Measurements from ENCODE around the gene EYA4. TPM values are rescaled to one million over a fixed set of nuclear protein-coding genes. Genes with fewer than 3 reads are reported as not detected.

Gene EYA4
- total RNA-seq, 2 donors from 2014 or later, result not detected

- H3K9me3 Mint-ChIP-seq, result no peaks in the 10 kb centered on the region
- H3K27ac Mint-ChIP-seq, result no peak overlapping the region
- H3K36me3 Mint-ChIP-seq (ENCODE audit: low read depth), result no peaks in the 10 kb centered on the region
- no peak overlapping the region for H3K4me3 Mint-ChIP-seq
- no peaks in the 10 kb centered on the region for H3K4me1 Mint-ChIP-seq
- no peak for ATAC-seq (replicated peaks)
- no peaks in the 10 kb centered on the region for H3K27me3 Mint-ChIP-seq
These were observed 158.3 kb downstream of the EYA4 start for GRCh38 chr6:133399426-133399825.

- H3K27me3 Mint-ChIP-seq, result no peaks in the 10 kb centered on the region
- H3K27ac Mint-ChIP-seq, result no peak overlapping the region
- no peaks in the 10 kb centered on the region for H3K9me3 Mint-ChIP-seq
- no peak for ATAC-seq (replicated peaks)
- H3K4me3 Mint-ChIP-seq, result no peak overlapping the region
- no peaks in the 10 kb centered on the region for H3K36me3 Mint-ChIP-seq (ENCODE audit: low read depth)
- H3K4me1 Mint-ChIP-seq, result no peaks in the 10 kb centered on the region
These were observed 163.0 kb downstream of the EYA4 start for GRCh38 chr6:133404151-133404550.

GRCh38 chr6:133404728-133405127 is 163.6 kb downstream of the EYA4 start:
- H3K9me3 Mint-ChIP-seq, result no peaks in the 10 kb centered on the region
- no peak for ATAC-seq (replicated peaks)

GRCh38 chr6:133407320-133408100 is 166.4 kb downstream of the EYA4 start:
- ATAC-seq (replicated peaks), result no peak
- Mint-ChIP-seq H3K4me3 (no peak overlapping the region), H3K27me3 (no peaks in the 10 kb centered on the region), H3K4me1 (no peaks in the 10 kb centered on the region), H3K27ac (no peak overlapping the region), H3K36me3 (ENCODE audit: low read depth) (no peaks in the 10 kb centered on the region), H3K9me3 (no peaks in the 10 kb centered on the region)

More at GRCh38 chr6:133404728-133405127, 163.6 kb downstream of the EYA4 start:
- no peak overlapping the region for H3K27ac Mint-ChIP-seq
- no peaks in the 10 kb centered on the region for H3K36me3 Mint-ChIP-seq (ENCODE audit: low read depth)
- H3K4me1 Mint-ChIP-seq, result no peaks in the 10 kb centered on the region
- H3K27me3 Mint-ChIP-seq, result no peaks in the 10 kb centered on the region
- H3K4me3 Mint-ChIP-seq, result no peak overlapping the region

GRCh38 chr6:133408132-133408531 is 167.0 kb downstream of the EYA4 start:
- H3K27ac Mint-ChIP-seq, result no peak overlapping the region
- H3K27me3 Mint-ChIP-seq, result no peaks in the 10 kb centered on the region
- H3K9me3 Mint-ChIP-seq, result no peaks in the 10 kb centered on the region
- H3K4me1 Mint-ChIP-seq, result no peaks in the 10 kb centered on the region
- H3K4me3 Mint-ChIP-seq, result no peak overlapping the region
- H3K36me3 Mint-ChIP-seq (ENCODE audit: low read depth), result no peaks in the 10 kb centered on the region
- ATAC-seq (replicated peaks), result no peak

GRCh38 chr6:133408543-133408942 is 167.4 kb downstream of the EYA4 start:
- ATAC-seq (replicated peaks), result no peak
- H3K27me3 Mint-ChIP-seq, result no peaks in the 10 kb centered on the region
- H3K4me1 Mint-ChIP-seq, result no peaks in the 10 kb centered on the region

GRCh38 chr6:133410638-133411435 is 169.7 kb downstream of the EYA4 start:
- H3K27ac Mint-ChIP-seq, result no peak overlapping the region
- no peaks in the 10 kb centered on the region for H3K9me3 Mint-ChIP-seq
- no peak for ATAC-seq (replicated peaks)
- no peaks in the 10 kb centered on the region for H3K4me1 Mint-ChIP-seq
- no peaks in the 10 kb centered on the region for H3K27me3 Mint-ChIP-seq
- no peaks in the 10 kb centered on the region for H3K36me3 Mint-ChIP-seq (ENCODE audit: low read depth)
- H3K4me3 Mint-ChIP-seq, result no peak overlapping the region

More at GRCh38 chr6:133408543-133408942, 167.4 kb downstream of the EYA4 start:
- no peak overlapping the region for H3K27ac Mint-ChIP-seq
- no peaks in the 10 kb centered on the region for H3K9me3 Mint-ChIP-seq
- H3K36me3 Mint-ChIP-seq (ENCODE audit: low read depth), result no peaks in the 10 kb centered on the region
- H3K4me3 Mint-ChIP-seq, result no peak overlapping the region

- Mint-ChIP-seq H3K27ac (no peak overlapping the region), H3K9me3 (no peaks in the 10 kb centered on the region), H3K4me3 (no peak overlapping the region), H3K27me3 (no peaks in the 10 kb centered on the region), H3K36me3 (ENCODE audit: low read depth) (no peaks in the 10 kb centered on the region), H3K4me1 (no peaks in the 10 kb centered on the region)
- ATAC-seq (replicated peaks), result no peak
These were observed 170.6 kb downstream of the EYA4 start for GRCh38 chr6:133411757-133412156.

GRCh38 chr6:133415262-133415661 is 174.1 kb downstream of the EYA4 start:
- Mint-ChIP-seq H3K9me3 (no peaks in the 10 kb centered on the region), H3K27ac (no peak overlapping the region), H3K4me3 (no peak overlapping the region), H3K36me3 (ENCODE audit: low read depth) (no peaks in the 10 kb centered on the region), H3K27me3 (no peaks in the 10 kb centered on the region), H3K4me1 (no peaks in the 10 kb centered on the region)
- ATAC-seq (replicated peaks), result no peak

GRCh38 chr6:133418108-133418507 is 177.0 kb downstream of the EYA4 start:
- no peak overlapping the region for H3K4me3 Mint-ChIP-seq

GRCh38 chr6:133423242-133423641 is 182.1 kb downstream of the EYA4 start:
- Mint-ChIP-seq H3K27ac (no peak overlapping the region), H3K4me1 (no peaks in the 10 kb centered on the region), H3K4me3 (no peak overlapping the region), H3K9me3 (no peaks in the 10 kb centered on the region), H3K36me3 (ENCODE audit: low read depth) (no peaks in the 10 kb centered on the region), H3K27me3 (no peaks in the 10 kb centered on the region)
- no peak for ATAC-seq (replicated peaks)

More at GRCh38 chr6:133418108-133418507, 177.0 kb downstream of the EYA4 start:
- Mint-ChIP-seq H3K9me3 (no peaks in the 10 kb centered on the region), H3K4me1 (no peaks in the 10 kb centered on the region), H3K27me3 (no peaks in the 10 kb centered on the region), H3K27ac (no peak overlapping the region), H3K36me3 (ENCODE audit: low read depth) (no peaks in the 10 kb centered on the region)
- no peak for ATAC-seq (replicated peaks)

- ATAC-seq (replicated peaks), result no peak
- Mint-ChIP-seq H3K9me3 (no peaks in the 10 kb centered on the region), H3K27ac (no peak overlapping the region), H3K36me3 (ENCODE audit: low read depth) (no peaks in the 10 kb centered on the region), H3K4me3 (no peak overlapping the region), H3K27me3 (peaks cover 3% of the 10 kb centered on the region), H3K4me1 (no peaks in the 10 kb centered on the region)
These were observed 183.2 kb downstream of the EYA4 start for GRCh38 chr6:133424359-133424758.

- Mint-ChIP-seq H3K36me3 (ENCODE audit: low read depth) (no peaks in the 10 kb centered on the region), H3K27me3 (peaks cover 4% of the 10 kb centered on the region), H3K4me1 (no peaks in the 10 kb centered on the region), H3K27ac (no peak overlapping the region), H3K4me3 (no peak overlapping the region), H3K9me3 (no peaks in the 10 kb centered on the region)
- ATAC-seq (replicated peaks), result no peak
These were observed 184.9 kb downstream of the EYA4 start for GRCh38 chr6:133426038-133426437.

GRCh38 chr6:133428295-133428694 is 187.1 kb downstream of the EYA4 start:
- no peaks in the 10 kb centered on the region for H3K9me3 Mint-ChIP-seq
- no peaks in the 10 kb centered on the region for H3K4me1 Mint-ChIP-seq
- no peaks in the 10 kb centered on the region for H3K36me3 Mint-ChIP-seq (ENCODE audit: low read depth)
- H3K27ac Mint-ChIP-seq, result no peak overlapping the region
- ATAC-seq (replicated peaks), result no peak
- H3K4me3 Mint-ChIP-seq, result no peak overlapping the region
- H3K27me3 Mint-ChIP-seq, result peaks cover 4% of the 10 kb centered on the region

GRCh38 chr6:133430530-133430929 is 189.4 kb downstream of the EYA4 start:
- no peaks in the 10 kb centered on the region for H3K4me1 Mint-ChIP-seq
- H3K36me3 Mint-ChIP-seq (ENCODE audit: low read depth), result no peaks in the 10 kb centered on the region
- H3K27ac Mint-ChIP-seq, result no peak overlapping the region
- no peak for ATAC-seq (replicated peaks)
- H3K4me3 Mint-ChIP-seq, result no peak overlapping the region
- no peaks in the 10 kb centered on the region for H3K9me3 Mint-ChIP-seq
- peaks cover 4% of the 10 kb centered on the region for H3K27me3 Mint-ChIP-seq

Measured in activated T-helper 17 cell treated with anti-CD3 and anti-CD28 coated beads, Interleukin-2, amount 50 U/mL, for 72 hours (primary cell).